Panc1 (cell line): Measurements from ENCODE around the gene KIZ. TPM values are rescaled to one million over a fixed set of nuclear protein-coding genes. Genes with fewer than 3 reads are reported as not detected.

Experiments
- ATAC-seq: fragments of 200-7000 bp; cut with Tn5 transposase; 2 replicates; pipeline ENCODE4 v1.9.1; 2020; ENCODE audit warnings: mild to moderate bottlenecking, moderate library complexity
- BruUV-seq: library from RNA; stranded (reverse); fragments of 400-500 nt; replicated peaks from 2 replicates; lab custom pipeline; 2021; lab: Mats Ljungman, UMichigan
- CTCF ChIA-PET: fragments of 300-600 bp; sonication (Branson Sonifier 250); formaldehyde crosslinking; loops from one replicate; lab custom pipeline; 2022; ENCODE audit warnings: antibody characterized with exemption; lab: Charles Lee
- POLR2A ChIA-PET: fragments of 300-600 bp; sonication (Branson Sonifier 250); formaldehyde crosslinking; loops from one replicate; lab custom pipeline; 2022; ENCODE audit warnings: antibody characterized with exemption; lab: Charles Lee
- DNase-seq: peaks from one replicate; pipeline ENCODE4 v3.0.0-alpha.2; 2010; ENCODE audit warnings: low read depth, low spot score
- H3K27ac ChIP-seq: 2 replicates; pipeline ENCODE4 v1.5.1; 2011; ENCODE audit warnings: mild to moderate bottlenecking, low read length, inconsistent platforms
- H3K27me3 ChIP-seq: fragments of 200-500 bp; sonication (Bioruptor generic); 2 replicates; pipeline ENCODE4 v1.6.0; 2014; ENCODE audit warnings: low read length, inconsistent platforms; ENCODE audit not compliant: control insufficient read depth, insufficient read depth
- H3K36me3 ChIP-seq: fragments of 200-500 bp; sonication (Bioruptor generic); 2 replicates; pipeline ENCODE4 v1.5.1; 2014; ENCODE audit warnings: inconsistent platforms, mild to moderate bottlenecking, low read length, moderate library complexity; ENCODE audit not compliant: control insufficient read depth, insufficient read depth
- H3K4me1 ChIP-seq: 2 replicates; pipeline ENCODE4 v1.5.1; 2011; ENCODE audit warnings: inconsistent platforms, mild to moderate bottlenecking, low read length, moderate library complexity; ENCODE audit not compliant: control insufficient read depth, insufficient read depth
- H3K4me3 ChIP-seq, 2 experiments: 2 replicates each; pipeline ENCODE4 v1.5.1; 2011 to 2012; ENCODE audit warnings: low read depth in 2 of 2, low read length in 2 of 2, mild to moderate bottlenecking in 2 of 2, inconsistent platforms in 1 of 2, moderate library complexity in 1 of 2
- H3K9me3 ChIP-seq: fragments of 200-500 bp; sonication (Bioruptor generic); 2 replicates; pipeline ENCODE4 v1.5.1; 2014; ENCODE audit warnings: low read depth, mild to moderate bottlenecking, inconsistent platforms, low read length, moderate library complexity; ENCODE audit not compliant: control insufficient read depth, insufficient read depth
- POLR2AphosphoS5 ChIP-seq: IDR thresholded peaks from 2 replicates; pipeline ENCODE4 v1.6.1; 2012; ENCODE audit warnings: mild to moderate bottlenecking, low read depth, low read length, moderate library complexity
- SIN3A ChIP-seq: IDR thresholded peaks from 2 replicates; pipeline ENCODE4 v1.6.1; 2012; ENCODE audit warnings: low read depth, mild to moderate bottlenecking, low read length, moderate library complexity, borderline replicate concordance; ENCODE audit not compliant: insufficient read depth
- TCF7L2 ChIP-seq: IDR thresholded peaks from 2 replicates; pipeline ENCODE4 v1.6.1; 2011; ENCODE audit warnings: mild to moderate bottlenecking, low read depth, low read length, inconsistent platforms
- in situ Hi-C: cut with HindIII; loops from 2 replicates; pipeline ENCODE4 v1.10.0; 2016; ENCODE audit warnings: low sequenced_read_pairs, low pct_unique_long_range_greater_than_20kb
- intact Hi-C: fragments of 100-400 bp; cut with micrococcal nuclease; formaldehyde crosslinking; loops from one replicate; pipeline ENCODE4 v1.10.0; 2022; ENCODE audit not compliant: unreplicated experiment
- total RNA-seq: library from RNA; stranded (reverse); gene quantifications from one replicate; pipeline ENCODE4 v1.2.1, GENCODE V29; 2021; ENCODE audit not compliant: unreplicated experiment
- TF ChIP-seq, protein P1 (sequence below): fragments of 450-650 bp; IDR thresholded peaks from 2 replicates; pipeline ENCODE4 v1.5.1; 2017; ENCODE audit warnings: mild to moderate bottlenecking
- TF ChIP-seq, protein P2 (sequence below), 2 experiments: IDR thresholded peaks; 2 replicates each; pipeline ENCODE4 v1.6.1; 2011 to 2012; ENCODE audit warnings: low read depth in 2 of 2, control low read depth in 1 of 2, low read length in 1 of 2, mild to moderate bottlenecking in 1 of 2, moderate library complexity in 1 of 2; ENCODE audit not compliant: insufficient read depth in 1 of 2

Gene KIZ
- total RNA-seq, 1 experiment from 2014 or later: 6.5 TPM

DNA sequence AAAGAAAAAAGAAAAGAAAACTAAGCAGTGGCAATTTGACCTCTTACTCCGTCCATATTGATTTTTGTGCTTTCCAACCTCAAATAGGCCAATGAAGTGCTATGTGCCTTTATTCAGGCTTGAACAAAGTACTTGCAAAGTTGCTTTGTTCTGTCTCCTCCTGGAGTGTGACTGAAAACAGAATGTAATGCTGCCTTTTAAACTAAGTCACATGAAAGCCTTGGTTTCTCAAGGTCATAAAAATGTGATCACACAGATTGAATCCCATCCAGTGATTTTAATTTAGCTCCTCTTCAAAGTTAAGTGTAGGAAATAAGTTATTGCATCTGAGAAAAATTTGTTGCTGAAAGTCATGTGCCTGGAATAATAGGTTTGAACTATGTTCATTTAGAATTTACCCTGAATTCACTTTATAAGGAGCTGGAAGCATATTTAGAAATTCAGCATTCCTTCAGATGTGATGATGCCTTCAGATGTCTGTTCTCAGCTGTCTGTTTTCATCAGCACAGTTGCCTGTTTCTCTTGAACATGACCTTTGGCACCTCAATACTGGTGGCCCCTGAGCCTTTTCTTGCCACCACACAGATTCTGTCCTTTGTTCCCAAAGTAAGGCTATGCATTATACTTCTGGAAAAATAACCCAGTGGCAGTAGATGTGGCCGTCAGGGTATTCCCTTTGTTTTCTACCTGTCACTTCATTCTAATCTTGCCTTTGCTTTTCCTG lies 48.8 kb downstream of the KIZ start:
- Histone ChIP-seq H3K4me1 (no peaks in the 10 kb centered on the region), H3K36me3 (no peaks in the 10 kb centered on the region), H3K9me3 (no peaks in the 10 kb centered on the region; the same call in 1 of the 2 replicates), H3K4me3 (no peak overlapping the region), H3K27ac (no peak overlapping the region), H3K27me3 (no peaks in the 10 kb centered on the region)
- CTCF ChIA-PET: no interaction called here
- POLR2A ChIA-PET: no interaction called here
- TF ChIP-seq TCF7L2: no peak
- TF ChIP-seq, protein P1, sequence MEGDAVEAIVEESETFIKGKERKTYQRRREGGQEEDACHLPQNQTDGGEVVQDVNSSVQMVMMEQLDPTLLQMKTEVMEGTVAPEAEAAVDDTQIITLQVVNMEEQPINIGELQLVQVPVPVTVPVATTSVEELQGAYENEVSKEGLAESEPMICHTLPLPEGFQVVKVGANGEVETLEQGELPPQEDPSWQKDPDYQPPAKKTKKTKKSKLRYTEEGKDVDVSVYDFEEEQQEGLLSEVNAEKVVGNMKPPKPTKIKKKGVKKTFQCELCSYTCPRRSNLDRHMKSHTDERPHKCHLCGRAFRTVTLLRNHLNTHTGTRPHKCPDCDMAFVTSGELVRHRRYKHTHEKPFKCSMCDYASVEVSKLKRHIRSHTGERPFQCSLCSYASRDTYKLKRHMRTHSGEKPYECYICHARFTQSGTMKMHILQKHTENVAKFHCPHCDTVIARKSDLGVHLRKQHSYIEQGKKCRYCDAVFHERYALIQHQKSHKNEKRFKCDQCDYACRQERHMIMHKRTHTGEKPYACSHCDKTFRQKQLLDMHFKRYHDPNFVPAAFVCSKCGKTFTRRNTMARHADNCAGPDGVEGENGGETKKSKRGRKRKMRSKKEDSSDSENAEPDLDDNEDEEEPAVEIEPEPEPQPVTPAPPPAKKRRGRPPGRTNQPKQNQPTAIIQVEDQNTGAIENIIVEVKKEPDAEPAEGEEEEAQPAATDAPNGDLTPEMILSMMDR: no peak
- TF ChIP-seq, protein P2, sequence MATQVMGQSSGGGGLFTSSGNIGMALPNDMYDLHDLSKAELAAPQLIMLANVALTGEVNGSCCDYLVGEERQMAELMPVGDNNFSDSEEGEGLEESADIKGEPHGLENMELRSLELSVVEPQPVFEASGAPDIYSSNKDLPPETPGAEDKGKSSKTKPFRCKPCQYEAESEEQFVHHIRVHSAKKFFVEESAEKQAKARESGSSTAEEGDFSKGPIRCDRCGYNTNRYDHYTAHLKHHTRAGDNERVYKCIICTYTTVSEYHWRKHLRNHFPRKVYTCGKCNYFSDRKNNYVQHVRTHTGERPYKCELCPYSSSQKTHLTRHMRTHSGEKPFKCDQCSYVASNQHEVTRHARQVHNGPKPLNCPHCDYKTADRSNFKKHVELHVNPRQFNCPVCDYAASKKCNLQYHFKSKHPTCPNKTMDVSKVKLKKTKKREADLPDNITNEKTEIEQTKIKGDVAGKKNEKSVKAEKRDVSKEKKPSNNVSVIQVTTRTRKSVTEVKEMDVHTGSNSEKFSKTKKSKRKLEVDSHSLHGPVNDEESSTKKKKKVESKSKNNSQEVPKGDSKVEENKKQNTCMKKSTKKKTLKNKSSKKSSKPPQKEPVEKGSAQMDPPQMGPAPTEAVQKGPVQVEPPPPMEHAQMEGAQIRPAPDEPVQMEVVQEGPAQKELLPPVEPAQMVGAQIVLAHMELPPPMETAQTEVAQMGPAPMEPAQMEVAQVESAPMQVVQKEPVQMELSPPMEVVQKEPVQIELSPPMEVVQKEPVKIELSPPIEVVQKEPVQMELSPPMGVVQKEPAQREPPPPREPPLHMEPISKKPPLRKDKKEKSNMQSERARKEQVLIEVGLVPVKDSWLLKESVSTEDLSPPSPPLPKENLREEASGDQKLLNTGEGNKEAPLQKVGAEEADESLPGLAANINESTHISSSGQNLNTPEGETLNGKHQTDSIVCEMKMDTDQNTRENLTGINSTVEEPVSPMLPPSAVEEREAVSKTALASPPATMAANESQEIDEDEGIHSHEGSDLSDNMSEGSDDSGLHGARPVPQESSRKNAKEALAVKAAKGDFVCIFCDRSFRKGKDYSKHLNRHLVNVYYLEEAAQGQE (IDR thresholded peaks at IDR 0.05; ENCODE audit: insufficient read depth in 1 of 2, low read depth in 2 of 2, low read length in 1 of 2): no peak
- TF ChIP-seq SIN3A: no peak
- TF ChIP-seq POLR2AphosphoS5: no peak
- ATAC-seq (no peak), DNase-seq (no peak)
- intact Hi-C loops (no loop called here), in situ Hi-C loops (no loop called here)
- BruUV-seq: no TSS peak

DNA sequence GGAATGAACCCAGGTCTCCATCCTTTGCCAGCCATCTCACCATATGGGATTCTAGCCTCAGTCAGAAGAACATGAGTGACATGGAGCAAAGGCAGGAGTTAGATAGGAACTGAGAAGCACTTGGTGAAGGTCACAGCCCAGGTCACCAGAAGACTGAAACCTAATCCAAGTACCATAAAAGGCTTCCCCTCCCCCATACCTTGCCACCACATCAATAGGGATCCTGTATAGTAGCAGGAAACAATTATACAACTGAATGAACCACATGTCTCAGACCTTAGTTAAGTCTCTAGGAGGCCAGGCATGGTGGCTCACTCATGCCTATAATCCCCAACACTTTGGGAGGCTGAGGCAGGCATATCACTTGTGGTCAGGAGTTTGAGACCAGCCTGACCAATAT lies 49.6 kb downstream of the KIZ start:
- TF ChIP-seq, protein P2 (IDR thresholded peaks at IDR 0.05; ENCODE audit: insufficient read depth in 1 of 2, low read depth in 2 of 2, low read length in 1 of 2): no peak
- no peak for TF ChIP-seq SIN3A
- TF ChIP-seq, protein P1: no peak
- no peak for TF ChIP-seq POLR2AphosphoS5
- TF ChIP-seq TCF7L2: no peak
- intact Hi-C loops: no loop called here
- in situ Hi-C loops: no loop called here
- DNase-seq (no peak), ATAC-seq (no peak)
- no peak overlapping the region for H3K4me3 ChIP-seq
- ChIA-PET POLR2A (no interaction called here), CTCF (no interaction called here)
- H3K9me3 ChIP-seq: no peaks in the 10 kb centered on the region; the same call in 1 of the 2 replicates
- no peaks in the 10 kb centered on the region for H3K36me3 ChIP-seq
- no peaks in the 10 kb centered on the region for H3K27me3 ChIP-seq
- no TSS peak for BruUV-seq
- no peaks in the 10 kb centered on the region for H3K4me1 ChIP-seq
- H3K27ac ChIP-seq: no peak overlapping the region
